HepG2 (cell line): Measurements from ENCODE around the gene LRRC8D. TPM values are rescaled to one million over a fixed set of nuclear protein-coding genes. Genes with fewer than 3 reads are reported as not detected.

Source experiments
- CEBPG ChIP-seq: IDR thresholded peaks from 2 replicates; pipeline ENCODE4 v1.6.1; 2016
- CREM ChIP-seq, 2 experiments: sonication (generic) in 1 of 2; formaldehyde crosslinking in 1 of 2; IDR thresholded peaks; 2 replicates each; pipeline versions ENCODE4 v1.4.0 to v1.6.1; 2016 to 2020; ENCODE audit warnings: antibody characterized with exemption in 1 of 2, mild to moderate bottlenecking in 1 of 2, missing genetic modification reagents in 1 of 2
- E2F2 ChIP-seq: sonication (generic); formaldehyde crosslinking; IDR thresholded peaks from 2 replicates; pipeline ENCODE4 v1.4.0; 2020; ENCODE audit warnings: missing genetic modification reagents, borderline replicate concordance
- ELF3 ChIP-seq: IDR thresholded peaks from 2 replicates; pipeline ENCODE4 v1.6.1; 2016; ENCODE audit warnings: missing genetic modification reagents, missing compliant biosample characterization
- ELF4 ChIP-seq: sonication (generic); formaldehyde crosslinking; IDR thresholded peaks from 2 replicates; pipeline ENCODE4 v1.5.0; 2020; ENCODE audit warnings: missing genetic modification reagents, mild to moderate bottlenecking, moderate library complexity, borderline replicate concordance
- HNRNPLL ChIP-seq: fragments of 200-400 bp; formaldehyde crosslinking; IDR thresholded peaks from 2 replicates; pipeline ENCODE4 v1.6.1; 2017; ENCODE audit warnings: mild to moderate bottlenecking, low read depth, low read length; ENCODE audit not compliant: poor library complexity, severe bottlenecking
- IRF2 ChIP-seq: IDR thresholded peaks from 2 replicates; pipeline ENCODE4 v1.6.1; 2018; ENCODE audit warnings: missing genetic modification reagents, missing compliant biosample characterization
- MTF2 ChIP-seq: sonication (generic); formaldehyde crosslinking; IDR thresholded peaks from 2 replicates; pipeline ENCODE4 v1.5.0; 2020; ENCODE audit warnings: missing genetic modification reagents, borderline replicate concordance
- NR1H2 ChIP-seq: sonication (generic); formaldehyde crosslinking; IDR thresholded peaks from 2 replicates; pipeline ENCODE4 v1.8.1; 2022; ENCODE audit warnings: low read depth, missing genetic modification reagents, borderline replicate concordance
- PCBP2 ChIP-seq: fragments of 200-400 bp; formaldehyde crosslinking; optimal IDR thresholded peaks from 2 replicates; pipeline ENCODE3; 2018; ENCODE audit warnings: low read length, low read depth; ENCODE audit not compliant: poor library complexity, severe bottlenecking
- RBM22 ChIP-seq: fragments of 200-400 bp; formaldehyde crosslinking; optimal IDR thresholded peaks from 2 replicates; pipeline ENCODE3; 2017; ENCODE audit warnings: mild to moderate bottlenecking, low read length, moderate library complexity
- SALL1 ChIP-seq: sonication (generic); formaldehyde crosslinking; IDR thresholded peaks from 2 replicates; pipeline ENCODE4 v1.8.0; 2022; ENCODE audit warnings: mild to moderate bottlenecking, missing genetic modification reagents
- ZFP41 ChIP-seq: sonication (generic); formaldehyde crosslinking; IDR thresholded peaks from 2 replicates; pipeline ENCODE4 v1.4.0; 2020; ENCODE audit warnings: mild to moderate bottlenecking, missing genetic modification reagents, borderline replicate concordance
- ZFYVE20 ChIP-seq: sonication (generic); formaldehyde crosslinking; IDR thresholded peaks from 2 replicates; pipeline ENCODE4 v1.8.0; 2023; ENCODE audit warnings: low read depth, mild to moderate bottlenecking, moderate library complexity, missing genetic modification reagents, borderline replicate concordance
- ZHX1 ChIP-seq: sonication (generic); formaldehyde crosslinking; IDR thresholded peaks from 2 replicates; pipeline ENCODE4 v1.8.1; 2022; ENCODE audit warnings: low read depth, mild to moderate bottlenecking, missing genetic modification reagents
- ZNF207 ChIP-seq: fragments of 450-650 bp; IDR thresholded peaks from 2 replicates; pipeline ENCODE4 v1.6.1; 2016; ENCODE audit warnings: antibody characterized with exemption, borderline replicate concordance
- ZNF253 ChIP-seq: sonication (generic); formaldehyde crosslinking; IDR thresholded peaks from 2 replicates; pipeline ENCODE4 v1.8.0; 2022; ENCODE audit warnings: mild to moderate bottlenecking, missing genetic modification reagents, borderline replicate concordance
- ZNF280D ChIP-seq: sonication (generic); formaldehyde crosslinking; IDR thresholded peaks from 2 replicates; pipeline ENCODE4 v1.5.1; 2020; ENCODE audit warnings: mild to moderate bottlenecking, missing genetic modification reagents
- ZNF484 ChIP-seq: sonication (generic); formaldehyde crosslinking; IDR thresholded peaks from 2 replicates; pipeline ENCODE4 v1.5.1; 2020; ENCODE audit warnings: mild to moderate bottlenecking, low read depth, missing genetic modification reagents, borderline replicate concordance
- ZNF547 ChIP-seq: sonication (generic); formaldehyde crosslinking; IDR thresholded peaks from 2 replicates; pipeline ENCODE4 v1.5.1; 2020; ENCODE audit warnings: mild to moderate bottlenecking, missing genetic modification reagents
- ZNF749 ChIP-seq: sonication (generic); formaldehyde crosslinking; IDR thresholded peaks from 2 replicates; pipeline ENCODE4 v1.8.0; 2022; ENCODE audit warnings: mild to moderate bottlenecking, missing genetic modification reagents, moderate library complexity, borderline replicate concordance
- polyA plus RNA-seq, 8 experiments: library from polyadenylated mRNA; depleted of rRNA in 3 of 8; stranded (reverse) in 7 of 8; unstranded in 1 of 8; fragments of >200 nt; fragmentation: Illumina TruSeq in 4 of 8; extraction: Trizol in 4 of 8; gene quantifications; 2 replicates each; pipeline versions ENCODE4 v1.2.1 to v1.2.3, GENCODE V29; 2011 to 2016; ENCODE audit warnings: low read depth in 4 of 8, missing spikeins in 1 of 8, mixed read lengths in 1 of 8; ENCODE audit not compliant: insufficient read depth in 1 of 8
- total RNA-seq, 5 experiments: library from RNA; depleted of rRNA; stranded (reverse); fragments of >200 nt; fragmentation: Illumina TruSeq; extraction: Trizol; gene quantifications; 2 replicates each; pipeline ENCODE4 v1.2.3, GENCODE V29; 2016; ENCODE audit warnings: low read depth in 1 of 5
- TF ChIP-seq, protein P1 (sequence below): sonication (generic); formaldehyde crosslinking; conservative IDR thresholded peaks from 2 replicates; pipeline ENCODE4 v1.5.0; 2020; ENCODE audit warnings: missing genetic modification reagents

The LRRC8D gene
- total and polyA plus RNA-seq, 2 of the 13 experiments (the other 11 are each of a cell fraction or from before 2014, with no cell fraction given), result 29.9 to 45.5 TPM

DNA sequence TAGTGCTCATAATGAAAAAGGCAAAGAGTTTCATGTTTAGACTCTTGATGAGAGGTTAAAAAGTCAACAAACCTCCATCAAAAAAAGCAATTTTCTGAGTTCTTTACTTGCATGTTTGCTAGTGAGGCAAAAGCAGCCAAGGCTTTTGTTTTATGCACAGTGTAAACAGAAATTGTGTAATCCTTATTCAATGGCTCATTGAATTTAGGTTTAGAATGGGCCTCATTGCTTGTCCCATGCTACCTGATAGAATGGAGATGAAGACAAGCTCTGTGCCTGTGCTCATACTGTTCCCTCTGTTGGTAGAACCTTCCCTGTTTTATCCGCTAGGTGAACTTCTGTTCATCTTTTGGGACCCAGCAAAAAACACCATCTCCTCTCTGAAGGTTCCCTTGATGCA is 10.0 kb upstream of the LRRC8D start (continued):
- TF ChIP-seq, protein P1, sequence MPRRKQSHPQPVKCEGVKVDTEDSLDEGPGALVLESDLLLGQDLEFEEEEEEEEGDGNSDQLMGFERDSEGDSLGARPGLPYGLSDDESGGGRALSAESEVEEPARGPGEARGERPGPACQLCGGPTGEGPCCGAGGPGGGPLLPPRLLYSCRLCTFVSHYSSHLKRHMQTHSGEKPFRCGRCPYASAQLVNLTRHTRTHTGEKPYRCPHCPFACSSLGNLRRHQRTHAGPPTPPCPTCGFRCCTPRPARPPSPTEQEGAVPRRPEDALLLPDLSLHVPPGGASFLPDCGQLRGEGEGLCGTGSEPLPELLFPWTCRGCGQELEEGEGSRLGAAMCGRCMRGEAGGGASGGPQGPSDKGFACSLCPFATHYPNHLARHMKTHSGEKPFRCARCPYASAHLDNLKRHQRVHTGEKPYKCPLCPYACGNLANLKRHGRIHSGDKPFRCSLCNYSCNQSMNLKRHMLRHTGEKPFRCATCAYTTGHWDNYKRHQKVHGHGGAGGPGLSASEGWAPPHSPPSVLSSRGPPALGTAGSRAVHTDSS (CRISPR knock-in tag), result no peak
- TF ChIP-seq ZNF253 (CRISPR knock-in tag) (no peak), ZNF207 (no peak), ZFYVE20 (CRISPR knock-in tag) (no peak), NR1H2 (CRISPR knock-in tag) (no peak), ZNF749 (no peak), PCBP2 (no peak), RBM22 (no peak), ELF3 (CRISPR knock-in tag) (peak; percentile 29; the same call in 1 of the 2 replicates), E2F2 (CRISPR knock-in tag) (no peak), MTF2 (CRISPR knock-in tag) (no peak), ZHX1 (no peak), ELF4 (CRISPR knock-in tag) (no peak), CREM (IDR thresholded peaks at IDR 0.05) (peak; percentile 28; the same call in 1 of the 2 replicates), CREM (CRISPR knock-in tag; IDR thresholded peaks at IDR 0.05) (no peak), ZFP41 (CRISPR knock-in tag) (no peak), ZNF547 (CRISPR knock-in tag) (no peak), IRF2 (CRISPR knock-in tag) (no peak), HNRNPLL (no peak), ZNF280D (CRISPR knock-in tag) (no peak), CEBPG (CRISPR knock-in tag) (peak; percentile 91), SALL1 (CRISPR knock-in tag) (peak; percentile 27; the same call in 1 of the 2 replicates), ZNF484 (CRISPR knock-in tag) (no peak)
